Raji (cell line): ENCODE results near the gene CEACAM21.

Source experiments
- POLR2A ChIP-seq: IDR thresholded peaks from 2 replicates; pipeline ENCODE4 v1.6.1; 2011; ENCODE audit warnings: low read depth, low read length, control low read depth; ENCODE audit not compliant: insufficient read depth

Gene CEACAM21

GRCh38 chr19:41590936-41591335 is 15.0 kb downstream of the CEACAM21 start:
- TF ChIP-seq POLR2A = no peak

GRCh38 chr19:41591951-41592562 is 16.1 kb downstream of the CEACAM21 start:
- no peak for TF ChIP-seq POLR2A

GRCh38 chr19:41595258-41595889 is 19.4 kb downstream of the CEACAM21 start:
- no peak for TF ChIP-seq POLR2A

GRCh38 chr19:41595890-41596280 is 19.9 kb downstream of the CEACAM21 start:
- TF ChIP-seq POLR2A = no peak

GRCh38 chr19:41597600-41598041 is 21.7 kb downstream of the CEACAM21 start:
- TF ChIP-seq POLR2A = no peak

GRCh38 chr19:41599175-41599966 is 23.4 kb downstream of the CEACAM21 start:
- TF ChIP-seq POLR2A = no peak

- TF ChIP-seq POLR2A = no peak
These were observed 25.8 kb downstream of the CEACAM21 start for GRCh38 chr19:41601771-41602170.

GRCh38 chr19:41604831-41605230 is 28.9 kb downstream of the CEACAM21 start:
- no peak for TF ChIP-seq POLR2A

- TF ChIP-seq POLR2A = no peak
These were observed 30.4 kb downstream of the CEACAM21 start for GRCh38 chr19:41606215-41606837.

- TF ChIP-seq POLR2A = no peak
These were observed 31.7 kb downstream of the CEACAM21 start for GRCh38 chr19:41607668-41608067.

GRCh38 chr19:41610789-41611188 is 34.8 kb downstream of the CEACAM21 start:
- TF ChIP-seq POLR2A = no peak

- no peak for TF ChIP-seq POLR2A
These were observed 36.5 kb downstream of the CEACAM21 start for GRCh38 chr19:41612483-41612882.

GRCh38 chr19:41615207-41615606 is 39.2 kb downstream of the CEACAM21 start:
- TF ChIP-seq POLR2A = no peak

GRCh38 chr19:41616792-41617621 is 41.0 kb downstream of the CEACAM21 start:
- TF ChIP-seq POLR2A = no peak
